ENCODE measurements around the gene KCNQ1OT1. TPM values are rescaled to one million over a fixed set of nuclear protein-coding genes. Genes with fewer than 3 reads are reported as not detected.

Gene KCNQ1OT1
- total RNA-seq, 1 donor from 2014 or later = 0.33 TPM

DNA sequence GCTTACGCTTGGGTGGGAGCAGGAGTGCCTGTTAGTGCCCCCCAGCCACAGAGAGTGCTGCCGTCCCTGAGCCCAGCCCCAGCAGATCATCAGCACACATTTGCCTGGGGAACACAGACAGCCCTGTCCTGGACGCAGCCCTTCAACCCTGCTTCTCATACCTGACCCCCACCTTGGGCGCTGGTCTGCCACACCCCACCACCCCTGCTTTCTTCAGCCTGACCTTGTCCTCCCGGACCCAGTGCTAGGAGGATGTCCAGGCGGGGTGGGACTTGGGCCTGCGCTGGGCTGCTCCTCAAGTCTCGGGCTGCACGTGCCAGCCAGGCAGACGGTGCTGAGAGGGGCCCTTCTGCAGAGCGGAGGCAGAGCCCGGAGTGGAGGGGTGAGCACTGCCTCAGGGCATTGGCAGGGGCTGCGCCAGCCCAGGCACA is 119.2 kb downstream of the KCNQ1OT1 start:
- intact Hi-C loops (cut with micrococcal nuclease) = no loop called here
- TF ChIP-seq, protein P1, sequence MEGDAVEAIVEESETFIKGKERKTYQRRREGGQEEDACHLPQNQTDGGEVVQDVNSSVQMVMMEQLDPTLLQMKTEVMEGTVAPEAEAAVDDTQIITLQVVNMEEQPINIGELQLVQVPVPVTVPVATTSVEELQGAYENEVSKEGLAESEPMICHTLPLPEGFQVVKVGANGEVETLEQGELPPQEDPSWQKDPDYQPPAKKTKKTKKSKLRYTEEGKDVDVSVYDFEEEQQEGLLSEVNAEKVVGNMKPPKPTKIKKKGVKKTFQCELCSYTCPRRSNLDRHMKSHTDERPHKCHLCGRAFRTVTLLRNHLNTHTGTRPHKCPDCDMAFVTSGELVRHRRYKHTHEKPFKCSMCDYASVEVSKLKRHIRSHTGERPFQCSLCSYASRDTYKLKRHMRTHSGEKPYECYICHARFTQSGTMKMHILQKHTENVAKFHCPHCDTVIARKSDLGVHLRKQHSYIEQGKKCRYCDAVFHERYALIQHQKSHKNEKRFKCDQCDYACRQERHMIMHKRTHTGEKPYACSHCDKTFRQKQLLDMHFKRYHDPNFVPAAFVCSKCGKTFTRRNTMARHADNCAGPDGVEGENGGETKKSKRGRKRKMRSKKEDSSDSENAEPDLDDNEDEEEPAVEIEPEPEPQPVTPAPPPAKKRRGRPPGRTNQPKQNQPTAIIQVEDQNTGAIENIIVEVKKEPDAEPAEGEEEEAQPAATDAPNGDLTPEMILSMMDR (IDR thresholded peaks at IDR 0.05; ENCODE audit: borderline replicate concordance) = no peak
- peak; percentile 9 for DNase-seq

DNA sequence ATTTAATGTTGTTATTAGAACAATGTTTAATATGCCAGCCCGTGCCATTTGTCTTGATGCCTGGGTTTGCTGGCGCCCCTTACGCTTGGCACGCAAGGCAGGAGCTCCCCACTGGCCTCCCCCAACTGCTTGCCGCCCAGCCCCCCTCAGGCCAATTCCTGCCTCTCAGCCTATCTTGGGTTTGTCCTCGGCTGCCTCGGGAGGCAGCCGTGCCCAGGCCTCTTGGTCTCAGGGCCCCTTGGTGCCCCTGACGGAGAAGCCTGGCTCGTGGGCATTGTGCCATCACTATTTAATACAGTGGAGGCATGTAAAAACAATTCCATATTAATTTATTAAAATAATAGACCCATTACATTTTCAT is 119.8 kb downstream of the KCNQ1OT1 start:
- DNase-seq = peak; percentile 13
- TF ChIP-seq, protein P1 (IDR thresholded peaks at IDR 0.05; ENCODE audit: borderline replicate concordance) = no peak
- Histone ChIP-seq H3K27ac (replicated peaks) (no peak overlapping the region), H3K27me3 (ENCODE audit: low read depth) (no peaks in the 10 kb centered on the region), H3K36me3 (no peaks in the 10 kb centered on the region), H3K9me3 (replicated peaks) (no peaks in the 10 kb centered on the region), H3K4me3 (no peak overlapping the region), H3K4me1 (peaks cover 52% of the 10 kb centered on the region)
- intact Hi-C loops (cut with micrococcal nuclease) = no loop called here

More for the DNA sequence above, 119.2 kb downstream of the KCNQ1OT1 start:
- H3K36me3 ChIP-seq = no peaks in the 10 kb centered on the region
- H3K27ac ChIP-seq (replicated peaks) = no peak overlapping the region
- H3K4me1 ChIP-seq = peaks cover 52% of the 10 kb centered on the region
- H3K9me3 ChIP-seq (replicated peaks) = no peaks in the 10 kb centered on the region
- no peaks in the 10 kb centered on the region for H3K27me3 ChIP-seq (ENCODE audit: low read depth)
- no peak overlapping the region for H3K4me3 ChIP-seq

DNA sequence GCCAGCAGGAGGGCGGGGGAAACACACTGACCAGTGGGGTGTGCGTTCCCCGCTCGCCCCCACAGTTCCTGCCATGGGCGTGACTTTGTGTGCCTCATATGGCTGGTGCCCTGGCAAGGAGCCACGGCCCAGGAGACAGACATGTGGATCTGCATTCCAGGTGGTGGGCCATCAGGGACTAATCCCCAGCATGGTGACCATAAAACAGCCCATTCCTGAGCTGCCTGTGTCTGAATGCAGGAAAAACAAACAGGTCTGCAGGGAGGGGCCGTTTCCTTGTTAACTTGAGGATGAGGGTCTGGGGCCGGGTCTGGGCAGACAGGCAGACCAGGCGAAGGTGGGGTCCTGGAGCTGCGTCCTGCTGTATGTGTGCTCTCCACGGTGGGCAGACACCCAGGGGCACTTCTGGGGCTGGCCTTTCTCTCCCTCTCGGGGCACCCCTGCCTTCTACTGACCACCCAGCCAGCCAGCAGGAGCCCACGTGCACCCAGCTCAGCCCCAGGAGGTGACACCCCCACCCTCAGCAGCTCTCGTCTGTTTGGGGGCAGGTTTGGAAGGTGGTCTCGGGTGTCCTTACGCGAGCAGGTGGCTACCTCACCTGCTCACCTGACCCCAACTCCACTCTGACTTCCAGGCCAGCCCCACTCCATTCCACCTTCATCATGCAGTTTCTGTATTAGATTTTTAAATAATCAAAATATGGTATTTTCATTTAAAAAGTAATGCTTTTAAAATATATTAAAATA is 120.3 kb downstream of the KCNQ1OT1 start:
- Histone ChIP-seq H3K36me3 (no peaks in the 10 kb centered on the region), H3K27me3 (ENCODE audit: low read depth) (no peaks in the 10 kb centered on the region), H3K27ac (replicated peaks) (no peak overlapping the region), H3K9me3 (replicated peaks) (no peaks in the 10 kb centered on the region), H3K4me1 (peaks cover 52% of the 10 kb centered on the region), H3K4me3 (no peak overlapping the region)
- peak; percentile 13 for DNase-seq
- intact Hi-C loops (cut with micrococcal nuclease) = no loop called here
- TF ChIP-seq, protein P1 (IDR thresholded peaks at IDR 0.05; ENCODE audit: borderline replicate concordance) = no peak

DNA sequence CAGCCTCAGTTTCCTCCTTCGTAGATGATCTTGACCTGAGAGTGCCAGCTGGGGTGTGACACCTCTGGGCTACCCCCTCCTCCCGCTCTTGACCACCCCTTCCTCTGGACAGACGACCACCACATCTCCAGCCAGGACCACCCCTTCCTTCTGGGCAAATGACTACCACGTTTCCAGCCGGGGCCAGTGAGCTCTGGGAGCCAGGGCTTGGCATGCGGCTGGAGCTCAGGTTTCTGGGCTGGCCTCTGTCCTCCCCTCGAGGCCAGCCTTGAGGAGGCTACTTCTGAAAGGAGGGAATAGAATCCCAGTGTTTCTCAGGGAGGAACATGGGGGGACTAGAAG is 120.9 kb downstream of the KCNQ1OT1 start:
- intact Hi-C loops (cut with micrococcal nuclease) = no loop called here
- Histone ChIP-seq H3K27ac (replicated peaks) (no peak overlapping the region), H3K9me3 (replicated peaks) (no peaks in the 10 kb centered on the region), H3K4me1 (peaks cover 52% of the 10 kb centered on the region), H3K36me3 (no peaks in the 10 kb centered on the region), H3K27me3 (ENCODE audit: low read depth) (no peaks in the 10 kb centered on the region), H3K4me3 (no peak overlapping the region)
- DNase-seq = no peak
- TF ChIP-seq, protein P1 (IDR thresholded peaks at IDR 0.05; ENCODE audit: borderline replicate concordance) = no peak

DNA sequence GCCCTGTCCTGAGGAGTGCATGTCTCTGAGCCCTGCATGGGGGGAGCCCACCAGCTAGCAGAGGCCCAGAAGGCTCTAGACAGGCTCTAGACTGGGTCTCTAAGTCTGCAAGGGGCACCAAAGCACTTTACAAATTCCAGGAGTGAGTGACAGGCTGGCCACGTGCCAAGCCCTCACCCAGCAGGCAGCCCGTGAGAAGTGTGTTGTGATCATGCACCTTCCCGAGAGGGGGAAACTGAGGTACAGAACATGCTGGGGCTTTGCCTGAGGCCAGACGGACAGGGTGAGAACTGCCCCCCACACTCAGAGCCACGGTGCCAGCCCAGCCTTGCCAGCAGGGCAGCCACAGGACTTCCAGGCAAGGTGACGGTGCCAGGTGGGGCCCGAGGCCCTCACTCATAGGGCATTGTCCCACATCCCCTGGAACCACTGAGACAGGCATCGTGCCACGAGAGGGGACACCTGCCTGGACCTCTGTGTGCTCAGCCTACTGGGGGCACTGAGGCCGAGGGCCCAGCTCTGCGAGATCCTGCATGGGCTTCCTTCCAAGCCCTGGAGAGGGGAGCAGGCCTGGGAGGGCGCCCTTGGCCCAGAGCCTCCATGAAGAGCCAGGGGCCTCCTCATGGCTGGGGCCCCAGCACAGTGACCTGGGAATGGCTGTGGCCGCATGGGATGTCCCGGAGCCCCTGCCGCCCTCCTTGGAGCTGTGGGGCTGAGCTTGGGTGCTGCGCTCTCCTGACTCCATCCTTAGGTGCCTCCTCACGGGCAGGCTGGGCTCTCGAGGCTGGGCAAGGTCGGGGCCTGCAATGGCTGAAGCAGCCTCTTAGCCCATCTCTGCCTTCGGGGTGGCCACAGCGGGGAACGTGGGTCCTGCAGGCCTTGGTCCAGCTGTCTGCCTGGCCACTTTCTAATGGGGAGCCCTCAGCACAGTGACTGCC is 121.5 kb downstream of the KCNQ1OT1 start:
- Histone ChIP-seq H3K9me3 (replicated peaks) (no peaks in the 10 kb centered on the region), H3K4me1 (peaks cover 49% of the 10 kb centered on the region), H3K27ac (replicated peaks) (no peak overlapping the region), H3K36me3 (peaks cover 2% of the 10 kb centered on the region), H3K27me3 (ENCODE audit: low read depth) (no peaks in the 10 kb centered on the region), H3K4me3 (no peak overlapping the region)
- DNase-seq = peak; percentile 26
- TF ChIP-seq, protein P1 (IDR thresholded peaks at IDR 0.05; ENCODE audit: borderline replicate concordance) = no peak
- intact Hi-C loops (cut with micrococcal nuclease) = no loop called here
